ENCODE results near the gene CCNL1.

CCNL1 gene

DNA sequence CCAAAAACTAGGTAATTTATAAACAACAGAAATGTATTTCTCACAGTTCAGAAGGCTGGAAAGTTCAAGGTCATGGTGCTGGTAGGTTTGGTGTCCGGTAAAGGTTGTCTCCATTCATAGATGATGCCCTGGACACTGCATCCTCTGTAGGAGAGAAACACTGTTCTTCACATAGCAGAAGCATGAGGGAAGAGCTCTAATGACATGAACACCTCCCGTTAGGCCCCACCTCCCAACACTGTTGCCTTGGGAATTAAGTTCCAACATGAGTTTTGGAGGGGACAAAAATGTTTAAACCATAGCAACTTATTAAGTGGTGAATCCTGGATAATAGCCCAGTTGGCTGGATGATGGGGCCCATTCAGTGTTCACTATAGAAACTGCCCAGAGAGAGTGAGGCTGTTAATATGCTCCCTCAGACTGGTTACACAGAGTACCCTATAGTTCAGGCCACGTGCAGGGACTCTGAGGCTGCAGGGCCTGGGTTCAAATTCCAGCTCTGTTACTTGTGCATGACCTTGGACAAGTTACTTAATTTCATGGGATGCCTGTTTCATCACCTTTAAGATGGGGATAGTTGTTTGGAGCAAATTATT, 37.0 kb downstream of the CCNL1 start:
- no peak for DNase-seq (ENCODE audit: low spot score)

DNA sequence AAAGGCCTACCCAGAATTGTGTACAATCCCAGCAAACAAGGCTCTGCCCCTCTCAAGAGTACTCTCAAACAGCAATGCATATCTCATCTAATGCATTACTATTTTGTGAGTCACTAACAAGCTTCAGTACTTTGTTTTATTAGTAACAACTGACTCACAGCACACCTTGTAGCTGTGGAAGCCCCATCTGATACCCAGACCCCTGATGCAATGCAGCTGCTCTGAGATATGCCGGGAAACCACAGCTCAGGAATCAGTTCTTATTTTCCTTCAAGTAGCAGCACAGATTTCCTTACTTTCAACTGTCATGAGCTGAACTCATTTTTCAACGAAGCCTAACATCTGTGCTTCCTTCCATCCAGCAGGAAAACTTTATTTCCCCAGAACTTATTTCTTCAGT, 37.8 kb downstream of the CCNL1 start:
- no peak for DNase-seq (ENCODE audit: low spot score)

DNA sequence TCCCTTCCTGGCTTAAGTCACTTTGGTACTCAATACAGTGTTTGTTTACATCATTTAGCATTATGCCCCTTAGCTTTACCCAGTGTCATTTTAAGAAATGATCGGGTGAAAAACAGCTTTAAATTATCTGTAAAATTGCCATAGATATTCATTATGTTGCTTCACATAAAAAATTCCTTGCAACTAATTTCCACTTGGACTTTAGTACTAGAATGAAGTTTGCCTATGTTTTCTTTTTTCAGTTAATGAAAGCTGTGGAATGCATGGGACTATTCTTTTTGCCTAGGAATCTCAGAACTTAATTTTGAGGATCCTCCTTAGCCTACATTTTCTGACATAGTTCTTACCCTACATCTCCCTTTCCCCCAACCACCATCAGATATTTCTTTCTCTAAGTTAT, 38.4 kb downstream of the CCNL1 start:
- DNase-seq (ENCODE audit: low spot score): no peak

DNA sequence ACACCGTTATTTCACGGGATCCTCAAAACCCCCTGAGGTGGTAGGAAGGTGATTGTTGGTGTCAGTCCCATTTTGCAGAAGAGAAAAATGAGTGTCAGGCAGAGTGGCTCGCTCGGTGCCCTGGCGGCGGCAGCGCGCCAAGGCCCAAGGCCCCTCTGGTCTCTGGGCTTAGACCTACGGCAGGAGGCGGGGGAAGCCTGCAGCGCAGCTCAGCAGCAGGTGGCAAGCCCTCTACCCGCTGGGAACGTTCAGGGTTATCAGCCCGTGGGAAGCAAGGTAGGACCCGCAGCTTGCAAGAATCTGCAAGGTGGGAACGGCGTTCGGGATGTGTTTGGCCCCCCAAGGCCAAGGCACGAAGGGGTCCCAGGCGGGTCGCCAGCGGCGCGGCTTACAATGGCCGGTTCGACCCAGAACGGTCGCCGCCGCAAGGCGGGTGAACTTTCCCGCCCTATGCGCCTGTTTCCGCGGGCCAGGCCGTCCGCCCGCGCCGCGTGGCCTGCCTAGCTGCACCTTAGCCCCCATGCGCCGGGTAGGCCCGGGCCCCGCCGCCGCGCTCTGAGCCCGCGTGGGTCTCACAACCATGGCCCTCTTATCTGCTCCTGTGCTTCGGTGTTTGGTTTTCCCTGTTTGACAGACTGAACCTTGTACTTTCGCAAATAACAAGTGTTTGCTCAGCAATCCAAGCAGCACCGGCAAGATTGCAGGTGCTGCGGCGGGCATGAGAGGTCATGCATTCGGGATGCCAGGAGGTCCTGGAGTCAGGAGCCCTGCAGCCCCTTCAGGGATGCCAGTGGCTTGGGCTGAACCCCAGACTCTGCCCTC, 39.7 kb downstream of the CCNL1 start:
- DNase-seq (ENCODE audit: low spot score): no peak

DNA sequence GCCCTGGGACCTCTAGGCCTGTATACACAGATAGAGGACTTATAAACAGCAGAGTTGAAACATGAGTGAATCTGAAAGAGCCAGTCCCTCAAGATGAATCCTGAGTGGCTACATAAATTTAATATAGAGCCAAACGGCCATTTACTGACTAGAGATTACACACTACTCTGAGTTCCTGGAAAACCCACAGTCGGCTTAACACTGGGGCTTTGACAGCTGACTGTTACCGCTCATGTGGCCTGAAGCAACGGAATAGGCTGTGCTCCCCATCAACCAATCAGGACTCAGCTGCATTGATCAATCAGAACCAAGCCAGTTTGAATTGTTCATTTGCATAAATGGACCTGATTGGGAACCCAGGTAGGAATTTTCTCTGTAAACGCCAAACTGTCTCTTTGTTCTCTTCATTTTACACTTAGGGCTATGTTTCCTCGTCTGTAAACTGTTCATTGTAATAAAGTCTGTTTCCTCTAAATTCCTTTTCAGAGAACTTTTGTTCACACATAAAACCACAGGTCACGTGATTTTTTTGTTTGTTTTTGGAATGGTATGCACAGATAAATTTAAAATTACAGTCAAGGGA, 40.5 kb downstream of the CCNL1 start:
- DNase-seq (ENCODE audit: low spot score): no peak

DNA sequence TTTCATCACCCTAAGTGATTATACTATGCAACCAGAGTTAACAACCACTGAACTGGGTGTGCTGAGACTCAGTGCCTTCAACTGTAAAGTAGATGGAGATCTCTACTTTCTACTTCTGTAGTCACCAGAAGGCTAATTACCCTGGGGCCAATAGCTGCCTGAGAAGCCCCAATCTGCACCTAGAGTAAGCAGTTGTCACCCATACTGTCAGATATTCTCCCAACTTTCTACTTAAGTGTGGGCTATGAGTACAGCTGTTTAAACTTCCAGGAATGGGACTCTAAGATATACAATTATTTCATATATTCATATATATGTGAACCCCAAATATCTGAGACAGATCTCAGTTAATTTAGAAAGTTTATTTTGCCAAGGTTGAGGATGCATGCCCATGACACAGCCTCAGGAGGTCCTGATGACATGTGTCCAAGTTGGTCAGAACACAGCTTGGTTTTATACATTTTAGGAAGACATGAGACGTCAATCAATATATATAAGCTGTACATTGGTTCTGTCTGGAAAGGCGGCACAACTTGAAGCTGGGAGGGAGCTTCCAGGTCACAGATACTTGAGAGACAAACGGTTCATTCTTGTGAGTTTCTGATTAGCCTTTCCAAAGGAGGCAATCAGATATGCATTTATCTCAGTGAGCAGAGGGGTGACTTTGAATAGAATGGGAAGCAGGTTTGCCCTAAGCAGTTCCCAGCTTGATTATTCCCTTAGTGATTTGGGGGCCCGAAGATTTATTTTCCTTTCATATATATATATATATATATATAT, 41.9 kb downstream of the CCNL1 start:
- DNase-seq (ENCODE audit: low spot score): no peak

DNA sequence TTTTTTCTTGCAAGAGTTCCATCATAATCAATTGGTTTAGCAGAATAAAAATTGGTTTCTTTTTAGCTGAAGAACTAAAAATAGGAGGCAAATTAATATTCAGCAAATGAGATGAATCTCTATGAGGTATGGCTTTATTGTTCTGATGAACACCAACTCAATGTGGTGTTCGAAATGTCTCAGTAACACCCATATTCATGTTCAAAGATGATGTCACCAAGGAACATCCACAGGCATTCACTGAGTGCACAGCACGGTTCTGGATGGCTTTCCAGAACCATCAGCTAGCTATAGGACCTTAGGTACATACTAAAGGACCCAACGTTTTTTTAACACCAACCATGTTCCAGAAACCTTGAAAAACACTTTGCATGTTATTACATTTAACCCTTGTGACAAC, 42.7 kb downstream of the CCNL1 start:
- DNase-seq (ENCODE audit: low spot score): no peak

DNA sequence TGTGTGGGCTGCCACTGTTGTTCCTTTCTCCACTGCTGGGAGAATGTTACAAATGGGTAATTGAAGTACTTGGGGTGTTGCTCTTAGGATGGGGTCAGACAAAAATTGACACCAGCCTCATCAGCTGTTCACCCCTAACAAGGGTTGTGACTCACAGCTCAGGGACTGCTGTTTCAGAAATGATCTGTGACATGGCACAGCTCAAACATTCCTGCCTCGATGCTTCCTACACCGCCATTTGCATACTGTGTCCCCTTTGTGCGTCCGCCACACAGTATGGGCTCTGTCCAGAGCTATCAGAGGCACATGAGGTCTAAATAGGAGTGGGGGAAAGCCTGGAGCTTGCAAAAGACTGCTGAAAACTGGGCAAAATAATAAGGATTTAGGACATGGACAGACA, 43.9 kb downstream of the CCNL1 start:
- peak; percentile 32 for DNase-seq (ENCODE audit: low spot score)

DNA sequence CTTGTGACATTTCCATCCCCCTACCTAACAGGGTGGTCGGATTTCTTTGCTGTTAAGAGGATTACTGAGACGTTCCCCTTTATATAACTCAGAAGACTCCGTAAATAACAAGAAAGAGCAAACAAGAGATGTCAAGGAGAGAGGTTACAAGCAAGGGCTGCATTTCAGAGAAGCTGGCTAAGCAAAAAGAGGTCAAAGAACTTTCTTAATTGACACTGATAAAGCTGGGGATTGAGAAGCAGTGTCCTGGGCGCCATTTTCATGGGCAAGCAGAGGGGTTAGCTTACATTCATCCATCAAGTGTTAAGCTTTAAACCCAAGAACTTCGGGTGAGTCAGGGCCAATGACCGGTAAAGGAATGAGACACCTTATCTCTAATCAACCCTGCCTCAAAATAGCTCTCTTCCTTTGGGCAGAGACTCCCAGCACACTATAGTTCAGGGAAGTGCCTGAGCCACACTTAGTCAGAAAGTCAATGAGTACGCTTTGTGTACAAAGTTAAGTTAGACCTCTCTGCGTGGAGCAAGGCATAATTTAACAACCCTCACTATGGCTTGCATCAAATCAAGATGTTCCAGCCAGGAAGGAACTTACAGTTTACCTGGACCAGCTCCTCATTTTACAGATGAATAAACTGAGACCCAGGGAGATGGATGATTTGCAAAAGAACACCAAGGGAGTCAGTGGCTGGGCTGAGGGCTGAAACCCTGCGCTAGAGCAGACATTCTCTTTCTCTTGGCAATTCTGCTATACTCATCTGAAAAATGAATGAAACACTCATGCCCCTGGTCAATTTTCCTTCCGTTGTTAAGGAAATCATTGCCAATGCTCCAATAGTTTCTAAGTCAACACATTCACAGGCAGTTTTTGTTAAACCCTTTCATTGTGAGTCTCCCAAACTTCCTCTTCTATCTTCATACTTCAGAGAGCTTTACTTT, 44.6 kb downstream of the CCNL1 start:
- no peak for DNase-seq (ENCODE audit: low spot score)

DNA sequence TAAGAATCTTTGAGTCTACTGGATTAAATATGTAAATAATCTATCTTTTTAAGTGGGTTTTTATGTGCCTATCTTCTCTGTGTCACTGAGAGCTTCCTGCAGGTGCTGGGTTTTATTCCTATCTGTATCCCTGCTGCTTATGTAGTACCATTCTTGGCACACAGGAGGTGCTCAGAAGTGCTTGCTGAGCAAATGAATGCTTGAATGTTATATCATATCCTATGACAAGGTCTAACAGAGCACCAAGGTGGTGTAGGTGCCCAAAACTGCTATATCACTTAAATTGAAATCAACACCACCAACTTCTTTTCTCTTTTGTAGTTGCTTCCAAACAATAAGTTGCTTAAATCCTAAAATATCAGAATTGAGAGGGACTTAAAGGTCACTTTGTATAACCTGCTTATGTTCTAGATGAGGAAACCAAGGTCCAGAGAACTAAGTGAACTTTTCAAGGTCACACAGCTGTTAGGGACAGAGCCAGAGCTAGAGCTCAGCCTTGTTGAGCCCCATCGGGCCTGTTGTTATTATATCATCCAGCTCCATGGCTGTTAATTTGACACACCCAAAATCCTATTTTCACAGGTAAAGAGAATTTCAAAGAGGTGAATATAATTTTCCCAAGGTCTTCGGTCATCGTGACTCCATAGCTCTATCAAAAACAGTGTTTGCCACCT, 46.0 kb downstream of the CCNL1 start:
- DNase-seq (ENCODE audit: low spot score): no peak

DNA sequence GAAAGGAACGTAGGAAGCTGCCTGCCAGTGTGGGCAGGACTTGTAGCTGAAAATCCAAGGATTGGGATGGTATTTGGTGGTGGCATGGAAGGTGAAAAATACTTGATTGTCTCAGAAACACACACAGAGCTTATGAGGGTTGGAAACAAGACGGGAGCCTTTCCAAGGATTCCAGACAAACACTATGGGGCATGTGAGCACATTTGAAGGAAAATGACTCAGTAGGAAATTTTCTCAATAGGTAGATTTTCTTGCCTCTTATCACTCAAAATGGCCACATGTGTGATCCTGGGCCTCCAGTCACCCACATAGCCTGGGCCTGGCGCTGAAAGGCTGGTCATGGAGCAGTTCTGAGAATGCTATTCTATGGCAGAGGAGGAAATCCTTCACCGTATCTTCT, 47.4 kb downstream of the CCNL1 start:
- DNase-seq (ENCODE audit: low spot score): no peak

DNA sequence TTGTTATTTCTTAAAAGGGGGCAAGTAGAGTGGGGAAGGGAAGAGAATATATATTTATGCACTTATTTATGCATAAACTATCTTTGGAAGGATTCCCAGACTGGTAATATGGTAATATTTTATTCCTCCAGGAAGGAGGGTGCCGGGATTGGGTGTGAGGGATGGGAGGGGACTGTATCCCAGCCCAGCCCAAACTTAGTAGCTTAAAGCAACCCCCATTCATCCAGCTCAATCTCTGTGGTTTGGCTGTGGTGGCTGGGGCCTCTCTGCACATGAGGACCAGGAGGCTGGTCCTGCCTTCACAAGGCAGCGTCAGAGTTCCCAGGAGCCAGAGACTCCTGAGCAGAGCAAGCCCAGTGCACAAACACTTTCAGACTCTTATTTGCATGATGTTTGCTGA, 48.4 kb downstream of the CCNL1 start:
- DNase-seq (ENCODE audit: low spot score): no peak

DNA sequence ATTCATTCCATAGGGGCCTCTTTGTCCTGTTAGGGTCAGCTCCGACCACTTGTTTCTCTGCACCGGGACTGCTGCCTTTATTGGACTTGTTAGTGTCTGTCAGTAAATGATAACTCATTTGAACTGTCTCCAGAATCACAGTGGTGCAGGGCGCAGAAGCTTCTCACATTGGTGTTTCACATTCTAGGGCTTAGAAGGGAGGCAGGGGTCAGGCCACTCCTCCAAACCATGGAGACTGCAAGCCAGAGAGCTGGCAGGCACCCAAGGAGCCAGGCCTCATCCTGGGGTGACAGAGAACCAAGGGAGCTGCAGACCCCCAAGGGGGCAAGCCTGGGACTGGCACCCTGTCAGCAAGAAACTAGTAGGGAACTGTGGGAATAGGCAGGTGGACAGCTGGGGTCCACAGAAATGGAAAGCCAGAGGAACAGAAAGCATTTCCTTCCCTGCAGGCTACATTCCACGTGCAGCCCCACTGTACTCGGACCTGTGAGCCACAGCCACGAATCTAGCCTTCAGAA, 49.1 kb downstream of the CCNL1 start:
- no peak for DNase-seq (ENCODE audit: low spot score)

DNA sequence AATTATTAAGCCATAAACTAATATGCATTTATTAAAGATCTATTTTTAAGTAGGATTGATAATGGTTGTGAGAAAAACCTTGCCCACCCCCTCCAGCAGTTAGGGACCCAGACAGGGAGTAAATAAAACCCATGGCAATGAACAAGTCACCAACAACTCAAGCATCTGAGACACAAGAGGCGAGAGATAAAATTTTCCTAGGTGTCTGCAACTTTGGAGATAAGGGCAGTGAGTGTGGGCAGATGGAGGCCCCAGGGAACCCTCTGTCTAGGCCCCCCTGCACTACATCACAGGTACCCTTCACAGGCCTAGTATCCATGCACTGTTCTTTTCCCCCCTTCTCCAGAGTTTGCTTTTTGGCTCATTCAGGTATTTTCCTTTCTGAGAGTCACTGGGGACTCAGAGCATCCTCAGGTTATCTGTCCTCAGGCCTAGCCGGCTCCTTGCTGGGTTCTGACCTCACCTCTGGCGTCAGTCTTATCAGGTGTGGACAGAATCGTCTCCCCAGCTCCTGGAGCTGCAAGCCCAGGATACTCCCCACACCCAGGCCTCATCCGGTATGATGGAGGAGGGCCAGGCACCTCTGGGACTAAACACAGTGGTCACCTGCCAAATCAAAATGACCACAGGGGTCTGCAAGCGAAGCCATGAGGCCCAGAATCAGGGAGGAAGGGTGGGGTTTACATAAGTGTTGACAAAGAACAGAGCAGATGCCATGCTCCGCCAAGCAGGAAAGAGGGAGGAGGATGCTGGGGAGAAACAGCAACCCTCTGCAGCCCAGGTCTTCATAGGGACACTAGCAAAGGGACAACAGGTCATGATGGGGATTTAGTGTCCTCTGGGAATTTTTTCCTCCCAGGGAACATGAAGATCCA, 50.4 kb downstream of the CCNL1 start:
- DNase-seq (ENCODE audit: low spot score): no peak

DNA sequence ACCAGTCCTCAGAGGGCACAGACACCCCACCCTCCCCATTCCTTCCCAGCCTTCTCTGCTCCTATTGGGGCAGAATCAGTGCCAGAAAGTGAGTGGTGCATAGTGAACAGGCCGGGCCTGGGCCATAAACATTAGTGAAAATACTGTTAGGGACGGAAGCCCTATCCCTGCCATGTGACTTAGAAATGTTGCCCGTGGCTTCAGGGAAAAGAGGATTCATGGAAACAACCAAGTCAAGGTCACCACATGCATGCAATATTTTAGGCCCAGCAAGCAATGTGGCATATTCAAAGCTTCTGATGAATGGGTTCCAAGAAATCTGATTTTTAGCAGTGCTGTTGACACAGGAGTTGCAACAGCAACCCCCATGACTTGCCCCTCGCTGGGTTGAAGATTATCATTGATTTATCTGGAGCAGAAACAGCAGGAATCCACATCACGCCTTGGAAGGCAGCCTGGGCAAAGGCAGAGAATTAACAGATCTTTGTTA, 52.3 kb downstream of the CCNL1 start:
- no peak for DNase-seq (ENCODE audit: low spot score)

DNA sequence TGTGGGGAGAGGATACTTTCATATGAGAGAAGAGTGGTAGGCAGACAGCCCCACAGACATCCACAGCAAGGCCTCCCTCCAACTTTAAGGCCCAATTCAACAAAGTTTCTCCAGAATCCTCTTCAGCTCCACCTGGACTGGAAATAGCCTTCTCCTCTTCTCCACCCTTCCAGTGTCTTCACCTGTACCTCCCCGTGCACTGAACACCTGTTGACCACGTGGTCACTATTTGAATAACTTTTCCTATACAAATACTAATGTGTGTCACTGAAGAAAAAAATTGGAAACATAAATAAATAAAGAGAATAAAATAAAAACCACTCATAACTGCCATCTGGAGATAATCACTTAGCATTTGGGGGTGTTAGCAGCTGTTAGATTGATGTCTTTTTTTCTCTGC, 52.9 kb downstream of the CCNL1 start:
- DNase-seq (ENCODE audit: low spot score): no peak

DNA sequence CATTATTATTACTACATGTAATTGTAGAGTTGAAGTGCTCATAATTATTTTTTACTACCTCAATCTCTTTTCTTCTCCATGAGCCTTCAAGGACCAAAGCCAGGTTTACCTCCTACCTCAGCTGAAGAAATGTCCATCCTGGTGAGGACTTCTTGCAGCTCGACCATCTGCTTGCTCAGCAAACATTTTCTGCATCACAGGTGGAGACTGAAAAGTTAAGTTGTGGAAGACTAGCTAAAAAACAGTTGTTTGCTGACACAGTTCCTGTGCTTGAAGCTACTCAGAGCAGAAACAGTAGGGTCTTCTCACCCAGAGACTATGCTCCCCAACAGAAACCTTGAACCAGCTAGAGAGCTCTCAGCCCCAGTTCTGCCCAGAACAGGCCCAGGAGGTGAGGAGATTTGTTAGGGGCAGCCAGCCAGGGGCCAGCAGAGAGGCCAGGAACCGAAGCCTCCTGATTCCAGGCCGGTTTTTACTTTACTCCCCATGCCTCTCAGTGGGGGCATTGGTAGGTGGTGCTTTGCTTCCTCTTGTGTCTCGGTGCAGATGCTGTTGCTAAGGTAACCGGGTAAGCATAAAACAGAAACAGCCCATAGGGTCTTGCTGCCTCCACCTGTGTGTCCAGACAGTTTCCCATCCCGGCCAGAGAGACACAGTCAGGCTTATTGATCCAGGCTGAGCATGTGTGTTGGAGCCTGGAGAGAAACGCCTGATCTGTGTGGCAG, 54.9 kb downstream of the CCNL1 start:
- no peak for DNase-seq (ENCODE audit: low spot score)

DNA sequence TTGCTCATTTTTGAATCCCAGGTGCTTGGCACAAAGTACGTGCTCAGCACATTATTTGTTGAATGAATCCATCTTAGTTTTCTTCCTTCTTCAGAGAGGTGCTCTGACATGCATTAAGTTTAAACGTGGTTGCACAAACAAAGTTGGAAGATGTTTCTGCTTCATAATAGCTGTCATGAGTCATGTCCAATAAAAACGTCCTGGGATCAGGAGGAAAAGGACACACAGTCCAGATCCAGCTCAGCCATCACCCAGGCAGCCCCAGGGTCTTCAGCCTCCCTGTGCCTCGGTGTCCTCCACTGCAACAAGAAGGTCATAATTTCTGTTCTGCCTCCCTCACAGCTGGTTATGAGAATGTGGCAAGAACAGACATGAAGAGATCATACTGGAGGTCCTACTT, 55.4 kb downstream of the CCNL1 start:
- no peak for DNase-seq (ENCODE audit: low spot score)

DNA sequence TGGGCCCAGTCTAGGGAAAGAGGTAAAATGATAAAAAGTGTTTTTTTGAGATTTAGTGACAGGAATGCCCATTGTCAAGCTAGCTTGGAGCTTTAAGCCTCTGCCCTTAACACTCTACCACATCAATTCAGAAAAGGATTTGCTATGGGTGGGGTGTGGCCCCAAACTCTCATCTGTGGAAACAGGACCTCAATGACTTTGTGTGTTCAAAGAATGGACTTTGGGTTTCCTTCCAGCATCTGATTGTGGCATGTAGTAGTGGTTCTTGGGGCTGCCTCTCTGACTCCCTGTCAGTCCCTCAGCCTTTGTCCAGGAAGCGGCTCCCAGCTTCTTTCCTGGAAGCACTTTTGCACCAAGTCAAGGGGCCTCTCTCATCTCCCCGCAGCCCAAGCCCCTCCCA, 56.1 kb downstream of the CCNL1 start:
- DNase-seq (ENCODE audit: low spot score): no peak
